ENCODE measurements around the gene ABCC11.

ABCC11 gene

GRCh38 chr16:48125888-48126287 lies 121.5 kb downstream of the ABCC11 start:
- Histone ChIP-seq H2AFZ (ENCODE audit: low read depth, low read length) (no peak overlapping the region), H3K36me3 (ENCODE audit: insufficient read depth, low read length) (no peaks in the 10 kb centered on the region), H3K9me3 (ENCODE audit: insufficient read depth, low read length, severe bottlenecking) (no peaks in the 10 kb centered on the region), H3K9ac (ENCODE audit: low read depth, low read length) (no peak overlapping the region), H3K27ac (ENCODE audit: low read length) (no peak overlapping the region), H3K79me2 (ENCODE audit: insufficient read depth, low read length) (no peaks in the 10 kb centered on the region), H3K4me1 (ENCODE audit: insufficient read depth, low read length) (no peaks in the 10 kb centered on the region), H3K27me3 (ENCODE audit: insufficient read depth, low read length, poor library complexity) (no peaks in the 10 kb centered on the region), H3K4me3 (ENCODE audit: low read depth in 1 of 2, low read length in 2 of 2) (no peak overlapping the region), H3K4me2 (ENCODE audit: insufficient read depth, low read length) (no peak overlapping the region), H4K20me1 (ENCODE audit: insufficient read depth, low read length) (no peaks in the 10 kb centered on the region)
- DNase-seq, result no peak
- no peak for ATAC-seq (ENCODE audit: insufficient read depth, low read depth)
- TF ChIP-seq CTCF (IDR thresholded peaks at IDR 0.05; ENCODE audit: borderline replicate concordance, extremely low read depth, low read length, poor library complexity, severe bottlenecking) (no peak), EZH2 (IDR thresholded peaks at IDR 0.05; ENCODE audit: borderline replicate concordance, low read depth, low read length, severe bottlenecking) (no peak)

- H3K9ac ChIP-seq (ENCODE audit: low read depth, low read length), result no peak overlapping the region
- ATAC-seq (ENCODE audit: insufficient read depth, low read depth), result no peak
Observed at GRCh38 chr16:48124266-48124665, 123.1 kb downstream of the ABCC11 start.

GRCh38 chr16:48123104-48123788 lies 124.1 kb downstream of the ABCC11 start:
- no peaks in the 10 kb centered on the region for H3K27me3 ChIP-seq (ENCODE audit: insufficient read depth, low read length, poor library complexity)
- no peak overlapping the region for H3K4me2 ChIP-seq (ENCODE audit: insufficient read depth, low read length)
- no peak overlapping the region for H3K27ac ChIP-seq (ENCODE audit: low read length)
- no peaks in the 10 kb centered on the region for H3K9me3 ChIP-seq (ENCODE audit: insufficient read depth, low read length, severe bottlenecking)
- H3K9ac ChIP-seq (ENCODE audit: low read depth, low read length), result no peak overlapping the region
- no peak overlapping the region for H3K4me3 ChIP-seq (ENCODE audit: low read depth in 1 of 2, low read length in 2 of 2)
- TF ChIP-seq EZH2 (IDR thresholded peaks at IDR 0.05; ENCODE audit: borderline replicate concordance, low read depth, low read length, severe bottlenecking), result no peak
- H4K20me1 ChIP-seq (ENCODE audit: insufficient read depth, low read length), result no peaks in the 10 kb centered on the region
- no peaks in the 10 kb centered on the region for H3K4me1 ChIP-seq (ENCODE audit: insufficient read depth, low read length)
- no peak for DNase-seq
- ATAC-seq (ENCODE audit: insufficient read depth, low read depth), result no peak
- no peaks in the 10 kb centered on the region for H3K36me3 ChIP-seq (ENCODE audit: insufficient read depth, low read length)
- H3K79me2 ChIP-seq (ENCODE audit: insufficient read depth, low read length), result no peaks in the 10 kb centered on the region
- no peak overlapping the region for H2AFZ ChIP-seq (ENCODE audit: low read depth, low read length)

More at GRCh38 chr16:48124266-48124665, 123.1 kb downstream of the ABCC11 start:
- Histone ChIP-seq H3K9me3 (ENCODE audit: insufficient read depth, low read length, severe bottlenecking) (no peaks in the 10 kb centered on the region), H2AFZ (ENCODE audit: low read depth, low read length) (no peak overlapping the region), H3K36me3 (ENCODE audit: insufficient read depth, low read length) (no peaks in the 10 kb centered on the region), H3K27me3 (ENCODE audit: insufficient read depth, low read length, poor library complexity) (no peaks in the 10 kb centered on the region), H3K4me2 (ENCODE audit: insufficient read depth, low read length) (no peak overlapping the region), H3K27ac (ENCODE audit: low read length) (no peak overlapping the region), H4K20me1 (ENCODE audit: insufficient read depth, low read length) (no peaks in the 10 kb centered on the region), H3K79me2 (ENCODE audit: insufficient read depth, low read length) (no peaks in the 10 kb centered on the region), H3K4me1 (ENCODE audit: insufficient read depth, low read length) (no peaks in the 10 kb centered on the region), H3K4me3 (ENCODE audit: low read depth in 1 of 2, low read length in 2 of 2) (no peak overlapping the region)
- TF ChIP-seq EZH2 (IDR thresholded peaks at IDR 0.05; ENCODE audit: borderline replicate concordance, low read depth, low read length, severe bottlenecking) (no peak), CTCF (IDR thresholded peaks at IDR 0.05; ENCODE audit: borderline replicate concordance, extremely low read depth, low read length, poor library complexity, severe bottlenecking) (no peak)
- DNase-seq, result no peak

- no peaks in the 10 kb centered on the region for H3K79me2 ChIP-seq (ENCODE audit: insufficient read depth, low read length)
- ATAC-seq (ENCODE audit: insufficient read depth, low read depth), result no peak
- no peak overlapping the region for H3K4me3 ChIP-seq (ENCODE audit: low read depth in 1 of 2, low read length in 2 of 2)
- no peaks in the 10 kb centered on the region for H3K36me3 ChIP-seq (ENCODE audit: insufficient read depth, low read length)
- no peak for DNase-seq
- no peaks in the 10 kb centered on the region for H4K20me1 ChIP-seq (ENCODE audit: insufficient read depth, low read length)
- H3K9ac ChIP-seq (ENCODE audit: low read depth, low read length), result no peak overlapping the region
- H3K4me2 ChIP-seq (ENCODE audit: insufficient read depth, low read length), result no peak overlapping the region
- H3K27ac ChIP-seq (ENCODE audit: low read length), result no peak overlapping the region
- H2AFZ ChIP-seq (ENCODE audit: low read depth, low read length), result no peak overlapping the region
- no peaks in the 10 kb centered on the region for H3K9me3 ChIP-seq (ENCODE audit: insufficient read depth, low read length, severe bottlenecking)
- no peaks in the 10 kb centered on the region for H3K4me1 ChIP-seq (ENCODE audit: insufficient read depth, low read length)
- no peaks in the 10 kb centered on the region for H3K27me3 ChIP-seq (ENCODE audit: insufficient read depth, low read length, poor library complexity)
- TF ChIP-seq CTCF (IDR thresholded peaks at IDR 0.05; ENCODE audit: borderline replicate concordance, extremely low read depth, low read length, poor library complexity, severe bottlenecking) (no peak), EZH2 (IDR thresholded peaks at IDR 0.05; ENCODE audit: borderline replicate concordance, low read depth, low read length, severe bottlenecking) (no peak)
Observed at GRCh38 chr16:48121276-48121675, 126.1 kb downstream of the ABCC11 start.
